Astrocyte of the cerebellum (primary cell): ENCODE measurements around the gene GNB1L.
"Not testable (repeated sequence)": the region's sequence is repeated elsewhere in the genome, so short reads cannot be mapped to it uniquely, and the experiment has no call there.

Experiments used
- DNase-seq: peaks from one replicate; pipeline ENCODE4 v3.0.0-alpha.2; 2011; ENCODE audit warnings: low read depth
- H3K4me3 ChIP-seq: 2 replicates; pipeline ENCODE4 v1.5.1; 2011; ENCODE audit warnings: mild to moderate bottlenecking, low read depth, low read length, moderate library complexity
- in situ Hi-C: cut with HindIII; loops from 2 replicates; pipeline ENCODE4 v1.10.0; 2017; ENCODE audit warnings: low sequenced_read_pairs
- TF ChIP-seq, protein P1 (sequence below): IDR thresholded peaks from 2 replicates; pipeline ENCODE4 v1.5.1; 2012; ENCODE audit warnings: low read length, low read depth, moderate library complexity, mild to moderate bottlenecking; ENCODE audit errors: missing control alignments

Gene GNB1L

DNA sequence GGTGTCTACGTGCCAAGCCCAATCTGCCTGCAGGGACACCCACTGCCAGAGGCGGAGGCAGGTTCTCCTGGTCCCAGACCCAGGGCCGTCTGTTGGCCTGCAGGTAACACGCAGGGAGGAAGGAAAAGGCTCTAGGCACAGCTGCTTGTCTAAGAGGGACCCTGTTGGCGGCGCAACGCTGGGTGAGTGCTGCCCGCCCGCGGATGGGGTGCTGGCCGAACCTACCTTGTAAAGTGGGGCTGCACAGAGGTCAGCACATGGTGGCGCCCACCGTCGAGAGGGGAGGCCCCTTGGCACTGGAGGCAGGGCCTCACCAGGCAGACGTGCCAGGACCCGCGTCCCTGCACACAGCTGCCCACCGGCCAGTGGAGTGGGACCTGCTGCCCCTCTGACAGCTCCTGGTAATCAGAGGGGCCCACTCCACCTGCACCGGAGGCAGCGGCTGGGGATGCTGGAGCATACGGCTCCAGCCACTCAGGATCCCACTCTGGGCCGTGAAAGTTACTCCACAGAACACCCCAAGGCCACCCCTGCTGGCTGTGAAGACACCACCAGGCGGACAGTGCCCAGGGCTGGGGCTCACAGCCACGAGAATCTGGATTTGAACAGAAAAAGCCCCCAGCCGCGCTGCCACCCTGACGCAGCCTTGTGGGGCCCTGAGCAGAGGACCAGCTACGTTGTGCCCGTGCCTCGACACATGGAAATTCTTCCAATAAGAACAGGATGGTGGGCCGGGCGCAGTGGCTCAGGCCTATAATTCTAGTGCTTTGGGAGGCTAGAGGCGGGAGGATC, 70.1 kb downstream of the GNB1L start:
- in situ Hi-C loops = no loop called here
- no peak for DNase-seq
- TF ChIP-seq, protein P1, sequence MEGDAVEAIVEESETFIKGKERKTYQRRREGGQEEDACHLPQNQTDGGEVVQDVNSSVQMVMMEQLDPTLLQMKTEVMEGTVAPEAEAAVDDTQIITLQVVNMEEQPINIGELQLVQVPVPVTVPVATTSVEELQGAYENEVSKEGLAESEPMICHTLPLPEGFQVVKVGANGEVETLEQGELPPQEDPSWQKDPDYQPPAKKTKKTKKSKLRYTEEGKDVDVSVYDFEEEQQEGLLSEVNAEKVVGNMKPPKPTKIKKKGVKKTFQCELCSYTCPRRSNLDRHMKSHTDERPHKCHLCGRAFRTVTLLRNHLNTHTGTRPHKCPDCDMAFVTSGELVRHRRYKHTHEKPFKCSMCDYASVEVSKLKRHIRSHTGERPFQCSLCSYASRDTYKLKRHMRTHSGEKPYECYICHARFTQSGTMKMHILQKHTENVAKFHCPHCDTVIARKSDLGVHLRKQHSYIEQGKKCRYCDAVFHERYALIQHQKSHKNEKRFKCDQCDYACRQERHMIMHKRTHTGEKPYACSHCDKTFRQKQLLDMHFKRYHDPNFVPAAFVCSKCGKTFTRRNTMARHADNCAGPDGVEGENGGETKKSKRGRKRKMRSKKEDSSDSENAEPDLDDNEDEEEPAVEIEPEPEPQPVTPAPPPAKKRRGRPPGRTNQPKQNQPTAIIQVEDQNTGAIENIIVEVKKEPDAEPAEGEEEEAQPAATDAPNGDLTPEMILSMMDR = no peak
- no peak overlapping the region for H3K4me3 ChIP-seq

DNA sequence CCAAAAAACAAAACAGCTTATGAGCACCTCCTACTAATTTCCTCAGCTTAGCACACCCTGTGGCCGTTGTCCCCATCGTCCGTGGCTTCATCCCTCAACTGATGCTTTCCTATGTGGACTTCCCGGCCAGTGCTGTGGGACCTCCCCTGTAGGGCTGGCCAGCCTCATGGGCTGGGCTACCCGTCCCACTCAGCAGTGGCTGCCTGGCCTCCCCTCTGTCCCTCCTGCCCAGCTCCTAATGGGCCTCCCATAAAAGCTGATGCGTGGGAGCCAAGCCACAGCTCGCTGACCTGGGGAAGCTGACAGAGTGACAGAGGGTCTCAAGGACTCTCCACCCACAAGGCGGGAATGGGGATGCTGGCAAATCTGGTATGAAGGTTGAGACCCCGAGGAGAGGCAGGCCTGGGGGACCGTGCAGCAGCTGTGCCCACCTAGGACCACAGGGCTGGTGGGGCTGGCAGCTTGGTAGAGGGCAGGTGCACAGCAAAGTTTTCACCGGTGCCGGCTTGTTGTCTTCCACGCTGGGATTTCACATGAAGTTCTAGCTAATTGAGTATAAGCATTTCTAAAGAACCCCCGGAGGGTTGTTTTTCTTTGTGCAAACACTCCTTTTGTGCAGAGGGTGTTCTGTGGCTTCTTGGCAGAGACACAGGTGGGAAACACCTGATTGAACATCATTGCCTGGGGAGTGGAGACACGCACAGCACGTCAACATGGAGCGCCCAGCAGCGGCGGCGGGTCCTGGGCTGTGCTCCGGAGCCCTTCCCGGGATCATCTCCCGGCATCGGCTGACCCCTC, 70.9 kb downstream of the GNB1L start:
- H3K4me3 ChIP-seq = no peak overlapping the region
- TF ChIP-seq, protein P1 = no peak
- in situ Hi-C loops = no loop called here
- DNase-seq = no peak

DNA sequence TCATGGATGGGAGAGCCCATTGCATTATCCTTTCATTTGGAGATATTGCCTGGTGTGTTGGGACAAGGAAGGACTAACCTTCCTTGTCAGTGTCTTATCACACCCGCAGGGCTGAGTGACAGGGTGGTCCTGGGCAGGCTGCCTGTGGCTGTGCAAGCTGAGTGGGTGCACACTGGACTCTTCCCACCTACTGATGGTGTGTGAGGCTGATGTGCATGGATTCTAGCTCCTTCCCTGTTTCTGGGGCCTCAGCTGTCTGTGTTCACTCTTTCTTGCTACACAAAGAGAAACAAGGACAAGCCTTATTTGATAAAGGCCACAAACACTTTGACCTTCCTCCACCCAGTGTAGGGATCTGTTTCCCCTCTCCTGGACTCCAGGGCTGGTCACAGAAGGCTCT, 72.1 kb downstream of the GNB1L start:
- H3K4me3 ChIP-seq = no peak overlapping the region
- TF ChIP-seq, protein P1 = no peak
- DNase-seq = no peak
- in situ Hi-C loops = no loop called here

DNA sequence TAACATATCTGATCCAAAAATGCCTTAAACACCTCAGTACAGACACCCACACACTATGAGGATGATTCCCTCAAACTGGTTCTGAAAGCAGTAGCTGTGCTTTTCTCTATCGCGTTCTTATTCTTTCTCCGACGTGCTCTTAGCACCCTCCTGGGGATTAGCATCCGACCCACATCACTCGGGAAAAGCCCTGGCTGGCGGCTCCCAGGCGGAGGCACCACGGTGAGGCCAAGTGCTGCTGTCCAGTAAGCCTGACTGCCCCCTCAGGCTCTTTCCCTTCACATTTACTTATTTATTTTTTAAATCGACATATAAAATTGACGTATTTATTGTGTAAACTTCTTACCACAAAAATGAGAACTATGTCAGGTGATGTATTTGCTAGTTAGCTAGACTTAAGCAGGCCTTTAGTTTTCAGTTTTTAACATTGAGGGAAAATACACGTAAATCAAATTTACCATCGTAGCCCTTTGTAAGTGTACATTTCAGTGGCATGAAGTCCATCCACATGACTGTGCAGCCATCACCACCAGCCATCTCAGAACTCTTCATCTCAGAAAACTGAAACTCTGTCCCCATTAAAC, 74.9 kb downstream of the GNB1L start:
- in situ Hi-C loops = no loop called here
- no peak overlapping the region for H3K4me3 ChIP-seq
- DNase-seq = no peak
- TF ChIP-seq, protein P1 = no peak

DNA sequence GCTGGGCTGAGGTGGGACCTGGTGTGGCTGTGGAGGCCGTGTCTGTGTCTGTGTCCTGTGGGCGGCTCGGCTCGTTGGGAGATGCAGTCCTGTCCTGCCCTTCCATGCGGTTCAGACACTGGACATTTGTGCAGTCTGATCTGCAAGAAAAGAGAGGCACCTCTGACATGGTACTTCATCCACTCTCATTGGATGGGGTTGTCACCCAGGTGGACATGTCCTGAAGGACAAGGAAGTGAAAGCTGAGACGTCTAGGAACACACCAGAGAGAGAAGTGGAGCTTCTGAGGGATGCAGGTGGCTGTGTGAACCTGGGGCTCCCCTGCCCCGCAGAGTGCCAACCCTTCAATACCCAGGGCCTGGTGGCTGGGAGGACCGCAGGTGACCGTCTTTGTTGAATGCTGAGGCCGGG, 75.7 kb downstream of the GNB1L start:
- TF ChIP-seq, protein P1 = no peak
- in situ Hi-C loops = no loop called here
- DNase-seq = no peak
- H3K4me3 ChIP-seq = no peak overlapping the region

DNA sequence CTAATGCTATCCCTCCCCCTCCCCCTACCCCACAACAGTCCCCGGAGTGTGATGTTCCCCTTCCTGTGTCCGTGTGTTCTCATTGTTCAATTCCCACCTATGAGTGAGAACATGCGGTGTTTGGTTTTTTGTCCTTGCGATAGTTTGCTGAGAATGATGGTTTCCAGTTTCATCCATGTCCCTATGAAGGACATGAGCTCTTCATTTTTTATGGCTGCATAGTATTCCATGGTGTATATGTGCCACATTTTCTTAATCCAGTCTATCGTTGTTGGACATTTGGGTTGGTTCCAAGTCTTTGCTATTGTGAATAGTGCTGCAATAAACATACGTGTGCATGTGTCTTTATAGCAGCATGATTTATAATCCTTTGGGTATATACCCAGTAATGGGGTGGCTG, 77.5 kb downstream of the GNB1L start:
- H3K4me3 ChIP-seq, DNase-seq, in situ Hi-C loops: not testable (repeated sequence)
